Lower leg skin (tissue), 3 donors: ENCODE measurements around the gene PRORP.

ENCODE experiments used
- CTCF ChIP-seq, 3 donors: fragments of 450-650 bp; IDR thresholded peaks; one replicate each; pipeline ENCODE4 v1.5.1; 2016; ENCODE audit warnings: antibody characterized with exemption in 3 of 3, mild to moderate bottlenecking in 3 of 3, moderate library complexity in 2 of 3
- POLR2A ChIP-seq, 2 donors: fragments of 450-650 bp; IDR thresholded peaks; one replicate each; pipeline ENCODE4 v1.6.1; 2016 to 2017; ENCODE audit warnings: antibody characterized with exemption in 2 of 2, mild to moderate bottlenecking in 1 of 2, moderate library complexity in 1 of 2

- TF ChIP-seq CTCF (IDR thresholded peaks at IDR 0.05) = no peak
- TF ChIP-seq POLR2A (IDR thresholded peaks at IDR 0.05) = no peak
Observed at GRCh38 chr14:35161231-35161630, 38.9 kb downstream of the PRORP start.
